ENCODE measurements around the gene CMTM1.

CMTM1 gene

DNA sequence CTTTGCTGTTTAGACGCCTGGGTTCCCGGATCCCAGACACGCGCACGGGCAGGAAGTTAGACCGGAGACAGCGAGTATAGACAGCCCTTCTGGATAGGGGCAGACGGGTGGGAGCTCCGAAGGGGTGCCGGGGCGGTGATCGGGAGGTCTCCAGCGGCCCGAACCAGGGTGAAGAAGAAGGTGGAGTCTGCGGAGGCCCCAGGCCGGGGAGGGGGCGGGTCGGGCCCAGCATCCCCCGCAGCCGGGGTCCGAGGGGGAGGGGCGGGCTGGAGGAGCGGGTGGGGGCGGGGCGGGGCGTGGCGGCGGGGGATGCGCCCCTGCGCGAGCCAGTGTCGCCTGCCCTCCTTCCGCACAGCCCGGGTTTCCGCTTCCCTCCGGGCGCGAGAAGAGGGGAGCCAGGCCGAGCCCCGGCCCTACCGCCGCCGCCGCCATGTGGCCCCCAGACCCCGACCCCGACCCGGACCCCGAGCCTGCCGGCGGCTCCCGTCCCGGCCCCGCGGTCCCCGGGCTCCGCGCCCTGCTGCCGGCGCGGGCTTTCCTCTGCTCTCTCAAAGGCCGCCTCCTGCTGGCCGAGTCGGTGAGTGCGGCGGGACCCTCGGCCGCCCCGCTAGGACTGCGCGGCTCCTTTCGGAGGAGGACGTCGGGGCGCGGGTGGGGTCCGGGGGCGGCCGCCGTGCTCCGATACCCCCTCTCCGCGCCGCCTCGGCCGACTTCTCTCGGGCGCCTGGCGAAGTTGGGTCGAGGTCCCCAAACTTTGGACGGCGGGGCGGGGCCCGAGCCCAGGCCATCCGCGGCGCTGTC, 38.3 kb downstream of the CMTM1 start, which contains the start of gene CMTM3:
Gene CMTM3, plus strand, starts transcription at position 329 of the 801 bp plus-strand sequence. Its CDS starts 102 bp downstream, at position 431.
- DNase-seq (ENCODE audit: insufficient read length, low spot score): peak; percentile 38
- TF ChIP-seq, protein P1, sequence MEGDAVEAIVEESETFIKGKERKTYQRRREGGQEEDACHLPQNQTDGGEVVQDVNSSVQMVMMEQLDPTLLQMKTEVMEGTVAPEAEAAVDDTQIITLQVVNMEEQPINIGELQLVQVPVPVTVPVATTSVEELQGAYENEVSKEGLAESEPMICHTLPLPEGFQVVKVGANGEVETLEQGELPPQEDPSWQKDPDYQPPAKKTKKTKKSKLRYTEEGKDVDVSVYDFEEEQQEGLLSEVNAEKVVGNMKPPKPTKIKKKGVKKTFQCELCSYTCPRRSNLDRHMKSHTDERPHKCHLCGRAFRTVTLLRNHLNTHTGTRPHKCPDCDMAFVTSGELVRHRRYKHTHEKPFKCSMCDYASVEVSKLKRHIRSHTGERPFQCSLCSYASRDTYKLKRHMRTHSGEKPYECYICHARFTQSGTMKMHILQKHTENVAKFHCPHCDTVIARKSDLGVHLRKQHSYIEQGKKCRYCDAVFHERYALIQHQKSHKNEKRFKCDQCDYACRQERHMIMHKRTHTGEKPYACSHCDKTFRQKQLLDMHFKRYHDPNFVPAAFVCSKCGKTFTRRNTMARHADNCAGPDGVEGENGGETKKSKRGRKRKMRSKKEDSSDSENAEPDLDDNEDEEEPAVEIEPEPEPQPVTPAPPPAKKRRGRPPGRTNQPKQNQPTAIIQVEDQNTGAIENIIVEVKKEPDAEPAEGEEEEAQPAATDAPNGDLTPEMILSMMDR (IDR thresholded peaks at IDR 0.05; ENCODE audit: insufficient read depth, missing control alignments): peak; percentile 57
- no peak for FAIRE-seq

DNA sequence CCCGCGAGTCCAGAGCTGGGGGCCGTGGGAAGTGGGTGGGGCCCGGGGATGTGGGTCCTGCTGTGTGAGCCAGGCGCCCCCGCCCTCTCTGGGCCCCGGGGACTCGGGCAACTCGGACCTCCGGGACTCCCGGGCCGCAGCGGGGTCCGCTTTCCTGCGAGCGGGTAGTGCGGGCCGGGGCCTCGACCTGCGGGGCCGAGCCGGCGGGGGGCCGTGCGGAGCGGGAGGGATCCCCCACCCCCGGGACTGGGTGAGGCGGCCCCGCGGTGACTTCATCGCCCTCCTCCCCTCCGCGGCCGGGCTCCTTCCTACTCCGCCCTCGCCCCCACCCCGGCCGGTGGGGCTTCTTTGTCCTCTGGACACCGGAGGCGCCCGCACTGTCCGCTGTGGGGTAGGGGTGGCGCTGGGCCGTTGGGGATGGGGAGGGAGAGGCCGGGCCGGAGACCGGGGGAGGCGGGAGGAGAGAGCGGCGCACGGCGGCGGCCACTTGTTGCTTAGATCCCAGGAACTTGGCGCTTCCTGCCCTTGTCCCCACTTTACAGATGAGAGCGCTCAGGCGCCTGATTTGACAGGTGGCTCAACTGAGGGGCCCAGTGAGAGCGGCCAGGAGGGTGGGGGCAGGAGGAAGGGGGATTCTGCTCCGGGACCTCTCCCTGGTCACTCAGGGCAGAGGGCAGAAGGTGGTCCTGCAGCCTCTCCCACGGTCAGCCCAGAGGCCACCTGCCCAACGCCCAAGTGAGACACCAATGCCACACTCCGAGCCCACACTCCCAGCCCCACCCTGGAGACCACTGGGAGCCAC, 39.1 kb downstream of the CMTM1 start:
- no peak for DNase-seq (ENCODE audit: insufficient read length, low spot score)
- no peak for FAIRE-seq

DNA sequence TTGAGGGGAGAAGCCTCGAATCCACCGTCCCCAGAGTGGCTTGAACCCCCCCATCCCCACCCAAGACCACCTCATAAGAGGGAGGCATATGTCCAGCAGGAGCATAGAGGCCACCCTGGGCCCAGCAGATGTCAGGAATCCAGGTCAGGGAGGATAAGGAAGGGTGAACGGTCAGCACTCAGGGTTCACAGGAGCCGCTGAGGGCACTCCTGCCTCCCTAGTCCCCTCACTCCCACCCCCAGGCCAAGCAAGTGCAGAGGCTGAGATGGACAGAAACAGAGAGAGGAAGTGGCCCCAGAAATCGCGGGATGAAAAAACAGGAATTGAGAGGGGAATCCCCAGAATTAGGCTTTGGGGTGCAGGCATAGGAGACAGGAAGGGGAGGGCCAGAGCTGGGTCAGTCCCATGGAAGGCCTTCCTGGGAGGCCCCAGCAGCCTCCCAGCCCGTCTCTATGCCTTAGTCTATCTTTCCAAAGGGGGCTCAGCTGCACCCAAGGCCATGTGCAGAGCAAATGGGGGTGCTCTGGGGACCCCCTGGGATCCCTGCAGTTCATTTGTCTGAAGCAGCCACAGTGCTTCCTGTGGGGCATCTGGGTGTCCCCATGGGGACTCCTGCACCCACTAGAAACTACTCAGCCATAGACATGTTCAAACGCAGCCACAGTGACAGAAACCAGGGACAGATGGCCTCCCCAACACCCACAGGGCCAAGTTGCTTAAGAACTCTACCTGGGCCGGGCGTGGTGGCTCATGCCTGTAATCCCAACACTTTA, 39.9 kb downstream of the CMTM1 start:
- TF ChIP-seq, protein P1 (IDR thresholded peaks at IDR 0.05; ENCODE audit: insufficient read depth, missing control alignments): no peak
- no peak for DNase-seq (ENCODE audit: insufficient read length, low spot score)
- no peak for FAIRE-seq

More for the DNA sequence above, 39.1 kb downstream of the CMTM1 start:
- TF ChIP-seq, protein P1 (IDR thresholded peaks at IDR 0.05; ENCODE audit: insufficient read depth, missing control alignments): no peak

DNA sequence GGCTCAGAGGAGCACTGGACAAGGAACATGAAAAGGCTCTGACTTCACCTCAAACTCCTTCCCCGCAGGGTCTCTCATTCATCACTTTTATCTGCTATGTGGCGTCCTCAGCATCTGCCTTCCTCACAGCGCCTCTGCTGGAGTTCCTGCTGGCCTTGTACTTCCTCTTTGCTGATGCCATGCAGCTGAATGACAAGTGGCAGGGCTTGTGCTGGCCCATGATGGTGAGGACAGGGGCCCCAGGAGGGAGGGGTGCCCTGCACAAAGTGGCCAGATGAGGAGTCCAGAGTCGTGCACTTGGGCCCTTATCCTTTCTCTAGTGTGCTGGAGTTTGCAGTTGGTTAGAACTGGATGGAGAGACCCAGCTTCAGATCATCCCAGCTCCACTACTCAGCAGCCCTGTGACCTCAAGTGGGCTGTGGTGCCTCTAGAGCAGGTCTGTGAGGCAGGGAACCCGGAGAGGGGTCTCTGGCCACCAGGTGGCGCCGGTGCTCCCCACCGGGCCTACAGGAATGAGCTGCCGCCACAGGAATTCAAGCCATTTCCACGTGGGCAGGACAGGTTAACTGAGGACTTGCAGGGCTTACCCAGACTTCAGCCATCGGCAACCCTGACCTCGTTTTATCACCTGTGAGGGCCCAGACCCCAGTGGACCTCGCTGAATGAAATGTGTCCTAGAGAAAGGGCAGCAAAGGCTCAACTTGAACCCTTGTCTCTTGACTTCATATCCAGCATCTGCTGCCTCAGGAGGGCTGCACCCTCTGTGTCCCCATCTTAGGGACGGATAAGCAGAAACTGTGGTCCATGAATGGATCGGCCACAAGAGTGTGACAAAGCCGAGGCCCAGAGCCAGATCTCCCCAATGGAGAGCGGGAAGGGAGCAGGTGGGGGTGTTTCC, 42.3 kb downstream of the CMTM1 start:
- TF ChIP-seq, protein P1 (IDR thresholded peaks at IDR 0.05; ENCODE audit: insufficient read depth, missing control alignments): peak; percentile 80
- no peak for FAIRE-seq

DNA sequence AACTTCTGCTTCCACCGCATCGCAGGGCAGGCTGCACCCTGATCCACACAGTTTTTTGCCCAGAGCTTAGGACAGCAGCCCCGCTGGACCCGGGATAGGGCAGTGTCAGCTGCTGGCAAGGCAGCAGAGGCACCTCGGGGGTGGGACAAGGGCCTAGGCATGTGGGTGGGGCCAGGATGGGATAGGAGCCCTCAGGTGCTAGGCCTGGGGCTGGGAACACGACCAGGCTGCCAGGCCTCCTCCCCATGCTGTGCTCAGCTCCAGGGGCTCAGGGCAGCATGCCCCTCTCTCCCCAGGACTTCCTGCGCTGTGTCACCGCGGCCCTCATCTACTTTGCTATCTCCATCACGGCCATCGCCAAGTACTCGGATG, 42.9 kb downstream of the CMTM1 start:
- TF ChIP-seq, protein P1 (IDR thresholded peaks at IDR 0.05; ENCODE audit: insufficient read depth, missing control alignments): no peak
- DNase-seq (ENCODE audit: insufficient read length, low spot score) (no peak), FAIRE-seq (no peak)

More for the DNA sequence above, 42.3 kb downstream of the CMTM1 start:
- peak; percentile 62 for DNase-seq (ENCODE audit: insufficient read length, low spot score)
